ENCODE measurements around the gene GP2. TPM values are rescaled to one million over a fixed set of nuclear protein-coding genes. Genes with fewer than 3 reads are reported as not detected.
"Not testable (repeated sequence)": the region's sequence is repeated elsewhere in the genome, so short reads cannot be mapped to it uniquely, and the experiment has no call there.

Gene GP2
- total RNA-seq, 2 experiments from 2014 or later, result not detected

DNA sequence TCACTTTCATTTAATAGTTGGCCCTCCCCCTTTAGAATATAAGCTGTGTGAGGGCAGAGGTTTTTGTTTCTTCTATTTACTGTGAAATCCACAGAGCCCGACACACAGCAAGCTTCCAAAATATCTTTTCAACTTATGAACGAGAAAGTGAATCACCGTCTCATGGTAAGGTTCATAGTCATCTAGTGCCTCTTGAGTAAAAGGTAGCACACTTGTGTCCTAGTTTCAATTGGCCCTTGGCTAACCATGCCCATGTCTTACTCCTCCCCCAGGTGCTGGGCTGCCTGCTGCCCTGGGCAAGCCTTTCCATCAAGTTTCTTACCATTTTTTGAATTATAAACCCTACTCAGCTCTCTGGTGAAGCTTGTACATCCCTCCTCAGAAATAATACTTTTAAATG, 12.4 kb upstream of the GP2 start:
- no peaks in the 10 kb centered on the region for H3K27me3 Mint-ChIP-seq
- H3K27ac Mint-ChIP-seq, result no peak overlapping the region
- POLR2A ChIA-PET, result no interaction called here
- H3K36me3 Mint-ChIP-seq, result no peaks in the 10 kb centered on the region
- ATAC-seq (ENCODE audit: low read depth) (no peak), DNase-seq (no peak)
- H3K4me1 Mint-ChIP-seq, result no peaks in the 10 kb centered on the region
- H3K4me3 Mint-ChIP-seq, result no peak overlapping the region
- H3K9me3 Mint-ChIP-seq, result no peaks in the 10 kb centered on the region

GRCh38 chr16:20336955-20337354, 9.6 kb upstream of the GP2 start:
- Mint-ChIP-seq H3K9me3 (no peaks in the 10 kb centered on the region), H3K27ac (no peak overlapping the region), H3K27me3 (no peaks in the 10 kb centered on the region), H3K4me3 (no peak overlapping the region), H3K4me1 (no peaks in the 10 kb centered on the region), H3K36me3 (no peaks in the 10 kb centered on the region)
- ATAC-seq (ENCODE audit: low read depth) (no peak), DNase-seq (no peak)
- POLR2A ChIA-PET, result no interaction called here

GRCh38 chr16:20334396-20334795, 7.1 kb upstream of the GP2 start:
- no peak for ATAC-seq (ENCODE audit: low read depth)
- H3K36me3 Mint-ChIP-seq, result no peaks in the 10 kb centered on the region
- H3K4me1 Mint-ChIP-seq, result no peaks in the 10 kb centered on the region
- no peak overlapping the region for H3K4me3 Mint-ChIP-seq
- no peaks in the 10 kb centered on the region for H3K9me3 Mint-ChIP-seq
- no peaks in the 10 kb centered on the region for H3K27me3 Mint-ChIP-seq
- H3K27ac Mint-ChIP-seq, result no peak overlapping the region
- DNase-seq, result no peak
- POLR2A ChIA-PET, result interaction anchor here (0.7 kb wide), 1 partner anchor 422 kb away, joined by 4 read pairs; no protein-coding TSS in a partner anchor

- no peak overlapping the region for H3K4me3 Mint-ChIP-seq
- H3K4me1 Mint-ChIP-seq, result no peaks in the 10 kb centered on the region
- no peaks in the 10 kb centered on the region for H3K36me3 Mint-ChIP-seq
- no peak overlapping the region for H3K27ac Mint-ChIP-seq
- POLR2A ChIA-PET, result no interaction called here
- DNase-seq, result no peak
- H3K9me3 Mint-ChIP-seq, result no peaks in the 10 kb centered on the region
- H3K27me3 Mint-ChIP-seq, result no peaks in the 10 kb centered on the region
- ATAC-seq (ENCODE audit: low read depth), result no peak
Measured at GRCh38 chr16:20333120-20333519, 5.8 kb upstream of the GP2 start.

- DNase-seq, result no peak
- H3K27ac Mint-ChIP-seq, result no peak overlapping the region
- POLR2A ChIA-PET, result no interaction called here
- H3K4me3 Mint-ChIP-seq, result no peak overlapping the region
- H3K36me3 Mint-ChIP-seq, result no peaks in the 10 kb centered on the region
- no peak for ATAC-seq (ENCODE audit: low read depth)
- H3K9me3 Mint-ChIP-seq, result no peaks in the 10 kb centered on the region
- H3K27me3 Mint-ChIP-seq, result no peaks in the 10 kb centered on the region
- no peaks in the 10 kb centered on the region for H3K4me1 Mint-ChIP-seq
Measured at GRCh38 chr16:20332411-20332810, 5.1 kb upstream of the GP2 start.

DNA sequence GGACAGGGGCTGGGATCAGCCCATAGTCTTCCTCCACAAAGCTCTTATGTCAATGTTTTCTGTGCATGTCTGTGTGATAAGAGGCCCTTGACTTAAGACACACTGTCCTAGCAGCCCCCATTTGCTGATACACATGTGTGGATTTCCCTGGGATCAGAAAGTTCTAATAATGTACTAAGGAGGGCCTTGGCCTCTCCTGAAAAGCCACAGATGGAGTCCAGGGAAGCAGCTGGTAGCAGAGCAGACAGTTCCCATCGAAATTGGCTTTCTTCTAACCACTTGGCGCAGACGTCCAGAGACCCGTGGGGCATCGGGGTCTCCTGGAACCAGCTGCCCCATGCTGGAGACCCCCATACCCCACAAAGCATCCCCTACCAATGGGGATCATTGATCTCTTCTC, 4.3 kb upstream of the GP2 start:
- POLR2A ChIA-PET, result no interaction called here
- no peaks in the 10 kb centered on the region for H3K4me1 Mint-ChIP-seq
- H3K36me3 Mint-ChIP-seq, result no peaks in the 10 kb centered on the region
- H3K4me3 Mint-ChIP-seq, result no peak overlapping the region
- no peaks in the 10 kb centered on the region for H3K27me3 Mint-ChIP-seq
- DNase-seq, result no peak
- no peak for ATAC-seq (ENCODE audit: low read depth)
- H3K27ac Mint-ChIP-seq, result no peak overlapping the region
- H3K9me3 Mint-ChIP-seq, result no peaks in the 10 kb centered on the region

DNA sequence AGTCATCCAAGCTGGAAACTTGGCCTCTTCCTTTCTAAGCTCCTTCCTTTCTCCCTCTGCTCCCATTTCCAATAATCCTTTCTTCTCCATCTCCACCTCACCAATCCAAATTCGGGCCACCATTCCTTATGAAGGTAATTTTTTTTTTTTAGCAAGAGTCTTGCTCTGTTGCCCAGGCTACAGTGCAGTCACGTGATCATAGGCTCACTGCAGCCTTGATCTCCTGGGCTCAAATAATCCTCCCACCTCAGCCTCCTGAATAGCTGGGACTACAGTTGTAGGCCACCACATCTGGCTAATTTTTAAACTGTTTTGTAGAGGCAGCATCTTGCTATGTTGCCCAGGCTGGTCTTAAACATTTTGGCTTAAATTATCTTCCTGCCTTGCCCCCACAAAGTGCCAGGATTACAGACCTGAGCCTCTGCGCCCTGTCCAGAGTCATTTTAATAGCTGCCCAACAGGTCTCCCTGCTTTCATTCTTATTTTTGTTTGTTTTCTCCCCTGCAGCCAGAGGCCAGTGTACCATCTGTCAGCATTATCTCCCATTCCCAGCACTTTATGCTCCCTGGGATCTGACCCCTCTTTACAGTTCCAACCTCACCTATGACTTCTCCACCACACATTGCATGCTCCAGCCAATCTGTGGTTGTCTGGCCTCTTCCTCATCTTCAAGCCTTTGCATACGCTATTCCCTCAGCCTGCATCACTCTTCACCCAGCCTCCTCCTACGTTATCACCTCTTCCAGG, 2.3 kb upstream of the GP2 start:
- POLR2A ChIA-PET, result no interaction called here
- Mint-ChIP-seq H3K4me3 (no peak overlapping the region), H3K36me3 (no peaks in the 10 kb centered on the region), H3K4me1 (no peaks in the 10 kb centered on the region), H3K27me3 (no peaks in the 10 kb centered on the region), H3K9me3 (no peaks in the 10 kb centered on the region), H3K27ac (no peak overlapping the region)
- ATAC-seq (ENCODE audit: low read depth) (no peak), DNase-seq (no peak)

DNA sequence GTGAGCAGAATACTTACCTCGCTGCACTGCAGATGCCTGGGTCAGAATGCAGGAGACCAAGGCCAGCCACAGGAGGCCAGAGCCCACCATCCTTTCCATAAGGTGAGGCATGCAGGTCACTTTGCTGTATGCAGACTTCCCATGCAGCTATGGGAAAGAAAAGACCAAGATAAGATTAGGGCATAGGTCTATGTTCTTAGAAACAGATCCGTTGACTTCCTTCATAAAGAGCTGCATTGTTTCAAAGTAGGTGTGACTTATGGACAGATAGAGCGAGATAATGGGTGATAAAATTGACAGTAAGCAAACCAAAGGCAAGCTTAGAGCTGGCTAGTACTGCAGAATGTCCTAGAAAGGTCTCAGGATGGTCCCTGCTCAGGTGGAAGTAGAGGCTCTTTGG, 992 bp downstream of the GP2 start:
- Mint-ChIP-seq H3K4me3 (no peak overlapping the region), H3K4me1 (no peaks in the 10 kb centered on the region), H3K9me3 (no peaks in the 10 kb centered on the region), H3K27ac (no peak overlapping the region), H3K27me3 (no peaks in the 10 kb centered on the region), H3K36me3 (no peaks in the 10 kb centered on the region)
- POLR2A ChIA-PET, result no interaction called here
- ATAC-seq (ENCODE audit: low read depth) (no peak), DNase-seq (no peak)

DNA sequence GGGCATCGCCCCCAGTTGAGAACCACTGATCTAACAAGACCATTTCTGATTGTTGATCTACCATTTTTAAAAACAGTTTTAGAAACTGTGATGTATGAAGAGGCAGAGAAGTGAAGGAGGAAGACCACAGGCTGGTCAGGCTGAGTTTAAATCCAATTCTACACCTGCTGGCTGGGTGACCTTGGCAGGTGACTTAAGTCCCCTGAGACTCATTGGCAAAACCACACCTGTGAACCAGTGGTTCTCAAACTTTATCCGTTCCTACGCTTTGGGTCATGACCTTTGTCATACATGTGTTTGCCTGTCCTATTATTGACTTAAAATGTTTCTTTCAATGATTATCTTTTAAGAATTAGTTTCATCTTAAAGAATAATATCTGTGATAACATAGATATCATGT, 2.3 kb downstream of the GP2 start:
- POLR2A ChIA-PET, result no interaction called here
- ATAC-seq (ENCODE audit: low read depth), result no peak
- Mint-ChIP-seq H3K27ac (no peak overlapping the region), H3K4me3 (no peak overlapping the region), H3K27me3 (no peaks in the 10 kb centered on the region), H3K9me3 (no peaks in the 10 kb centered on the region), H3K4me1 (no peaks in the 10 kb centered on the region), H3K36me3 (no peaks in the 10 kb centered on the region)
- no peak for DNase-seq

DNA sequence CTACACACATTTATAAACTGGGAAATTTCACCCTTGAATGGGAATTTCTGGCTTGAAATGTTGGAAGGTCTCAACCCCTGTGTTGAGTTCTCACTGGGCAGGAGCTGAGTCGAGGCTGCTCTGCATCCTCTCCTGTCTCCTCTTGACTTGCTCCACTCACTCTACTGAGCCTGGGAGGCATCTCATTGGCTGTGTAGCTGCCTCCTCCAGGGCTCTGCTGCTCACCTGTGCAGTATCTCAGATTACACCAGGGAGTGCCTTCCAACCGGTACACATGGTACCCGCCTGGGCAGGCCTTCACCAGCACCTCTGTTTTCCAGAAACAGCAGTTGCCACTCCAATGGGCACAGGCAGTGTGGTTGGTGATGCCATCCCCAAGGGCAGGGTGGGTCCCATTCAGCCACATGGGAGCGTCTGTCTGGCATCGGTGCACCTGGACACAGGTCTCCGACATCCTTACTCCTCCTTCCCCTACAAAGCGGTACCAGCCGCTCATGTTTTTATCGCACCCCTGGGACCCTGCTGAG, 3.7 kb downstream of the GP2 start:
- DNase-seq (no peak), ATAC-seq (ENCODE audit: low read depth) (no peak)
- Mint-ChIP-seq H3K27me3 (no peaks in the 10 kb centered on the region), H3K27ac (no peak overlapping the region), H3K9me3 (no peaks in the 10 kb centered on the region), H3K4me1 (no peaks in the 10 kb centered on the region), H3K4me3 (no peak overlapping the region), H3K36me3 (no peaks in the 10 kb centered on the region)
- POLR2A ChIA-PET, result no interaction called here

DNA sequence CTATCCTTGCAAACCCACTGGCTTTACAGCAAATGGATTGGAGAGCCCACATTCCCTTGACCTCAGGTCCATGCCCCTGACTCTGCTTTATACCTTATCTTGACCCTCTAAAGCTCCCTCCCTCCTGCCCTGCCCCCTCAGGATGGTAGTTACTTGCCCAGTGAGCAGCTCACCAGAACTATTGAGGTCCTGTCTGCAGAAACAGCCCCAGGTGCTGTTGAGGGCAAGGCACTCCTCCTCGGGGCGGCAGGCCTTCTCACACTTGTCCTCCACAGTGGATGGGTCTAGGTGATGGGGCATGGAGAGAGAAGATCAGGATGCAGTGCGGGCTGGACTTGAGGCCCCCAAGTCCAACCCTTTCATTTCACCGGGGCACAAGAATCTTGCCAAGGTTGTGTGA, 4.6 kb downstream of the GP2 start:
- Mint-ChIP-seq H3K36me3 (no peaks in the 10 kb centered on the region), H3K27ac (no peak overlapping the region), H3K9me3 (no peaks in the 10 kb centered on the region), H3K4me3 (no peak overlapping the region), H3K27me3 (no peaks in the 10 kb centered on the region), H3K4me1 (no peaks in the 10 kb centered on the region)
- DNase-seq (no peak), ATAC-seq (ENCODE audit: low read depth) (no peak)
- POLR2A ChIA-PET, result no interaction called here

DNA sequence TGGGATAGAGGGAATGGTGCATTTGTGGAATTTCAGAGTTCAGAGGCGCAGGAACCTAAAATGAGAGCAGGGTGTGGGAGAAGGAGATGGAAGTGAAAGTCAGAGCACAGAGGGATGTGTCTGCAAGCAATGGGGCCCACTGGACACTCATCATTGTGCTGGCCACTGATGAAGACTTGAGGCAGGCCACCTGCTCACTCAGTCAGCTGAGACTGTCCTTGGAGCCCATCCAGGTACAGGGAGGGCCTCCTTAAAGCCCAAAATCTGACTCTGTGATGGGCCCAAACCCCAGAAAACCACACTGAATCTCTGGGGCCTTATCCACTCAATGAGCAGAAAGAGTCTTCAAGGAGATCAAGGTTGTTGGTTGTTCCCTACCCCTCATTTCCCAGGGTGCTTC, 5.6 kb downstream of the GP2 start:
- ATAC-seq (ENCODE audit: low read depth) (no peak), DNase-seq (no peak)
- POLR2A ChIA-PET, result no interaction called here
- Mint-ChIP-seq H3K9me3 (no peaks in the 10 kb centered on the region), H3K27me3 (peaks cover 1% of the 10 kb centered on the region), H3K4me3 (no peak overlapping the region), H3K27ac (no peak overlapping the region), H3K4me1 (no peaks in the 10 kb centered on the region), H3K36me3 (no peaks in the 10 kb centered on the region)

- H3K4me1 Mint-ChIP-seq; DNase-seq; H3K4me3 Mint-ChIP-seq; H3K27me3 Mint-ChIP-seq; H3K27ac Mint-ChIP-seq; H3K9me3 Mint-ChIP-seq; ATAC-seq (ENCODE audit: low read depth); POLR2A ChIA-PET; H3K36me3 Mint-ChIP-seq: not testable (repeated sequence)
Measured at GRCh38 chr16:20321051-20321450, 6.3 kb downstream of the GP2 start.

DNA sequence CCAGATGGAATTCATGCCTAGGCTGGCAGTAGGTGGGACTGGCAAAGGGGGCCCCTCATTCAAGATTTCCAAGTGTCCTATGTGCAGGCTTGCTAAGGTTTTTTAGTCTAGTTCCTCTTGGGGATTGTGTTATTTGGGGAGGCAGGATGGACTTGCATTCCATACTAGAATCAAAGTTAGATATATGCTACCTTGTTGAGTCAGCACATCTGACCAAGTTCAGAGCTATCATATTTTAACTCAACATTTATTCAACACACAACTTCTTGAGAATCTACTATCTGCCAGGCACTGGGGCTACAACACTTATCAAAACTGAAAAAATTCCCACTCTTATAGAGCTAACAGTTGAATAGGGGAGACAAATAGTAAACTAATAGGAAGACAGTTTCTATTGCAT, 6.7 kb downstream of the GP2 start:
- POLR2A ChIA-PET, result no interaction called here
- H3K4me3 Mint-ChIP-seq, result no peak overlapping the region
- no peaks in the 10 kb centered on the region for H3K36me3 Mint-ChIP-seq
- DNase-seq (no peak), ATAC-seq (ENCODE audit: low read depth) (no peak)
- no peaks in the 10 kb centered on the region for H3K9me3 Mint-ChIP-seq
- H3K27ac Mint-ChIP-seq, result no peak overlapping the region
- peaks cover 2% of the 10 kb centered on the region for H3K27me3 Mint-ChIP-seq
- H3K4me1 Mint-ChIP-seq, result no peaks in the 10 kb centered on the region

GRCh38 chr16:20320178-20320577, 7.1 kb downstream of the GP2 start:
- no peaks in the 10 kb centered on the region for H3K4me1 Mint-ChIP-seq
- POLR2A ChIA-PET, result no interaction called here
- ATAC-seq (ENCODE audit: low read depth) (no peak), DNase-seq (no peak)
- peaks cover 2% of the 10 kb centered on the region for H3K27me3 Mint-ChIP-seq
- no peak overlapping the region for H3K4me3 Mint-ChIP-seq
- no peak overlapping the region for H3K27ac Mint-ChIP-seq
- no peaks in the 10 kb centered on the region for H3K36me3 Mint-ChIP-seq
- no peaks in the 10 kb centered on the region for H3K9me3 Mint-ChIP-seq

Data from activated naive CD8-positive, alpha-beta T cell treated with anti-CD3 and anti-CD28 coated beads, Interleukin-2, amount 10 ng/mL, durations not matched to agents 7 days and 5 days (primary cell).